Measurements from ENCODE around the gene DISP2.

The DISP2 gene

GRCh38 chr15:40330368-40330836 is 27.6 kb upstream of the DISP2 start:
- ChIA-PET POLR2A (no interaction called here), CTCF (no interaction called here)
- DNase-seq (ENCODE audit: extremely low spot score): no peak
- no peak for TF ChIP-seq PKNOX1 (IDR thresholded peaks at IDR 0.05)
- TF ChIP-seq FOXK2 (IDR thresholded peaks at IDR 0.05): no peak
- TF ChIP-seq ELF4 (IDR thresholded peaks at IDR 0.05): no peak
- no peak for TF ChIP-seq NFRKB (IDR thresholded peaks at IDR 0.05)
- TF ChIP-seq FOXM1 (IDR thresholded peaks at IDR 0.05; ENCODE audit: borderline replicate concordance): no peak
- TF ChIP-seq L3MBTL2 (conservative IDR thresholded peaks at IDR 0.05): no peak
- TF ChIP-seq TARDBP (IDR thresholded peaks at IDR 0.05): no peak
- no peak for TF ChIP-seq ARNT (IDR thresholded peaks at IDR 0.05)

DNA sequence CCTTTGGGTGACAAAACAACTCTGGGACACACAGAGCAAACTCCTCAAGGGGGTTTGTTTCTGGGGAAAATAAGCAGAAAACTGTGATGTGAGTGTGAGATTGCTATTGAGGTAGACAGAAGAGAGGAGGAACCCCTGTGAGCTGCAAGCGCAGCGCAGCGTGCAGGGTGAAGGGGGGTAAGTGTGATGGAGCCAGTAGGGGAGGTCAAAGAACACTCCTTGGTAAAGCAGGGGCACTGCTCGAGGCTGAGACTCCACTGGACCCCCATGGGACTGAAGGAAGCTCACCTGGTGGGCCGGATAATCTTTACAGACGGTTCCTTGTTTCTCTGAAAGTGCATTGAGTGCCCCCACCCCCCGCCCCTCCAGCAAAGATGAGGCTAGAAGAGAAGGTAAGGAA is 27.0 kb upstream of the DISP2 start:
- TF ChIP-seq ZNF384 (IDR thresholded peaks at IDR 0.05) (no peak), SP1 (IDR thresholded peaks at IDR 0.05) (no peak), LEF1 (IDR thresholded peaks at IDR 0.05; ENCODE audit: borderline replicate concordance) (no peak), NFRKB (IDR thresholded peaks at IDR 0.05) (no peak), FOXK2 (IDR thresholded peaks at IDR 0.05) (no peak), PKNOX1 (IDR thresholded peaks at IDR 0.05) (no peak), FOXM1 (IDR thresholded peaks at IDR 0.05; ENCODE audit: borderline replicate concordance) (no peak), L3MBTL2 (conservative IDR thresholded peaks at IDR 0.05) (no peak), HDGF (IDR thresholded peaks at IDR 0.05; ENCODE audit: borderline replicate concordance) (no peak), BHLHE40 (IDR thresholded peaks at IDR 0.05; ENCODE audit: borderline replicate concordance) (no peak), FOXA1 (IDR thresholded peaks at IDR 0.05) (no peak), TARDBP (IDR thresholded peaks at IDR 0.05) (no peak), ARNT (IDR thresholded peaks at IDR 0.05) (no peak), SUZ12 (IDR thresholded peaks at IDR 0.05) (no peak), ELF4 (IDR thresholded peaks at IDR 0.05) (no peak), CTBP1 (IDR thresholded peaks at IDR 0.05; ENCODE audit: borderline replicate concordance) (no peak)

DNA sequence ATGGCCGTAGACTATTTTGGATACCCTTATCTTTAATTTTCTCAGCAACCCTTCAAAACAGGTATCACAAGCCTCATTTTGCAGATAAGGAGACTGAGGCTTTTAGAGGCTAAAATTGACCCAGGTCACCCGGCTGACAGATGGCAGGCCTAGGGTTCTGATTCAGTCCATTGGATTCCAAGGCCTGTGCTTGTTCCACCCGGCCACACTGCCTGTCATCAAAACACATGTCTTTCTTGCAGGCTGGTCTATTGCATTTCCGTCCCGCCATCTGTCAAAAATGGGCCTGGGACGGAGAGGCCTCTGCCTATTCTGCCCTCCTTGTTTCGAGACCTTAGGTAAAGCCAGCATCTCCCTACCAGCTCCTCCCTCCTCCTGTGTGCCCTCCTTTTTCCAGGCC is 26.4 kb upstream of the DISP2 start:
- ChIA-PET POLR2A (no interaction called here), CTCF (interaction anchor here (1.1 kb wide), 1 partner anchor 9 kb away, joined by 3 read pairs; no protein-coding TSS in a partner anchor)
- DNase-seq (ENCODE audit: extremely low spot score): no peak
- TF ChIP-seq SP1 (IDR thresholded peaks at IDR 0.05): no peak
- no peak for TF ChIP-seq ARNT (IDR thresholded peaks at IDR 0.05)
- TF ChIP-seq ELF4 (IDR thresholded peaks at IDR 0.05): no peak
- no peak for TF ChIP-seq FOXM1 (IDR thresholded peaks at IDR 0.05; ENCODE audit: borderline replicate concordance)
- TF ChIP-seq FOXA1 (IDR thresholded peaks at IDR 0.05): no peak

More for the DNA sequence above, 27.0 kb upstream of the DISP2 start:
- no peak for DNase-seq (ENCODE audit: extremely low spot score)
- POLR2A ChIA-PET: no interaction called here
- CTCF ChIA-PET: interaction anchor here (1.1 kb wide), 1 partner anchor 8 kb away, joined by 3 read pairs; no protein-coding TSS in a partner anchor

DNA sequence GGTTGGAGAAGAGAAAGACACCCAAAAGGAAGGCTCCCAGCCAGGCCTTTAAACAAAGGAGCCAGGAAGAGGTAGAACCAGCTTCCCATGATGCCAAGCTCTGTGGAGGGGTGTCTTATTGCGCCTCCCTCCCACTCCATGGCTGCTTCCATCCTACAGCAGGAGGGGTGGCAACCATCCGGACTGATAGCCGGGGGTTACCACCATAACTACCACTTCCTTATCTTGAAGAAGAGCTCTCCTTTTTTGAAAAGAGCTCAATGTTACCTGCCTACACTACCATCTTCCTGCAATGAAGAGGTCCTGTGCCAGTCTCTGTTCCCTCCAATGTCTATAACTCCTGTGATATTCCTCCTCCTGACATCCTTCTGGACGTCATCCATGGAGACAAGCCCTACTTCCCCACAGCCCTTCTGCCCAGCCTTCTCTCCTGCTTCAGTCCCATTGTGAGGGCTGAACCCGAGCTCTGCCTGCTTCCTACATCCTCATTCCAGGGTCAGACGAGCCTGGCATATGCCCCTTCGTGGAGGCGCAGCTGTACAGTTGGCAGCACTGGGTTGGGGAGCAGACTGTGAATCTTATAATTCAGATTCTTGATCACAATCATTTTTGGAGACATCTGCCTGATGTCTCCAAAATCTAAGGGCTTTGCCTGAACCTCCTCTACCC is 25.8 kb upstream of the DISP2 start:
- no peak for DNase-seq (ENCODE audit: extremely low spot score)
- ChIA-PET POLR2A (no interaction called here), CTCF (interaction anchor here (1.1 kb wide), 1 partner anchor 9 kb away, joined by 3 read pairs; no protein-coding TSS in a partner anchor)
- TF ChIP-seq ELF4 (IDR thresholded peaks at IDR 0.05) (no peak), CTBP1 (IDR thresholded peaks at IDR 0.05; ENCODE audit: borderline replicate concordance) (no peak), SUZ12 (IDR thresholded peaks at IDR 0.05) (no peak), NFRKB (IDR thresholded peaks at IDR 0.05) (no peak), TARDBP (IDR thresholded peaks at IDR 0.05) (no peak), LEF1 (IDR thresholded peaks at IDR 0.05; ENCODE audit: borderline replicate concordance) (no peak), FOXK2 (IDR thresholded peaks at IDR 0.05) (no peak)

DNA sequence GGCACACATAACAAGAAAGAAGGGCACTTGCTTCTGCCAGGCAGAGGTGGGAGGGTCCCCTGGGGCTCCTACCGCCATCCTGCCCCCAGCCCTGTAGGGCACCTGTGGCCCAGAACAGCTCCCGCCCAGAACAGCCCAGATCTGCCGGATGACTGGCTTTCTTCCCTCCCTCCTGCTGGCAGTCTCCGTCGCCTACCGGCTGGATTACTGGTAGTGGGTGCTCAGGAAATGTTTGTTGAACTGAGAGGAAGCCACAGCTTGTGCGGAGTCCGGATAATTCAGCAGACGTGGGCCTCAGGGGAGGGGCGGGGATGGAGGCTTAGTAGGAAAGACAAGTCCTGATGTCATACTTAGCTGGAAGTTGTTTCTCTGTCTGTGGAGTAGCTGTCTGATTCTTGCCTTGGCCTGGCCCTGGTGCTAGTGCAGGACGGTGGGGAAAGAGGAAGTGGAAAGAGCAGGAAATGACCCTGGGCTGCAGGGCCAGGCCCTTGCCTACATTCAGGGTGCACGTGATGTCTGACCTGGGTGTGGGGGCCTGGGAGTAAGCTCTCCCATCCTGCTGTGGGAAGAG is 24.0 kb upstream of the DISP2 start:
- ChIA-PET CTCF (interaction anchor here (1.1 kb wide), 1 partner anchor 11 kb away, joined by 3 read pairs; no protein-coding TSS in a partner anchor), POLR2A (interaction anchor here (4.5 kb wide), 1 partner anchor 7 kb away, joined by 29 read pairs; no protein-coding TSS in a partner anchor)
- TF ChIP-seq FOXK2 (IDR thresholded peaks at IDR 0.05) (no peak), ZNF384 (IDR thresholded peaks at IDR 0.05) (no peak), FOXA1 (IDR thresholded peaks at IDR 0.05) (no peak), TARDBP (IDR thresholded peaks at IDR 0.05) (no peak), L3MBTL2 (conservative IDR thresholded peaks at IDR 0.05) (no peak), NFRKB (IDR thresholded peaks at IDR 0.05) (no peak), SP1 (IDR thresholded peaks at IDR 0.05) (no peak), LEF1 (IDR thresholded peaks at IDR 0.05; ENCODE audit: borderline replicate concordance) (no peak), HDGF (IDR thresholded peaks at IDR 0.05; ENCODE audit: borderline replicate concordance) (no peak), PKNOX1 (IDR thresholded peaks at IDR 0.05) (no peak), SUZ12 (IDR thresholded peaks at IDR 0.05) (no peak), ARNT (IDR thresholded peaks at IDR 0.05) (no peak), ELF4 (IDR thresholded peaks at IDR 0.05) (no peak), FOXM1 (IDR thresholded peaks at IDR 0.05; ENCODE audit: borderline replicate concordance) (no peak), CTBP1 (IDR thresholded peaks at IDR 0.05; ENCODE audit: borderline replicate concordance) (no peak), BHLHE40 (IDR thresholded peaks at IDR 0.05; ENCODE audit: borderline replicate concordance) (no peak)
- no peak for DNase-seq (ENCODE audit: extremely low spot score)

- no peak for DNase-seq (ENCODE audit: extremely low spot score)
- ChIA-PET CTCF (interaction anchor here (1.1 to 4.3 kb wide), 2 partner anchors 11 to 12 kb away, joined by 3 to 24 read pairs; partner anchors contain the start of gene INAFM2), POLR2A (interaction anchor here (4.5 kb wide), 1 partner anchor 8 kb away, joined by 29 read pairs; no protein-coding TSS in a partner anchor)
- TF ChIP-seq HDGF (IDR thresholded peaks at IDR 0.05; ENCODE audit: borderline replicate concordance): no peak
- TF ChIP-seq NFRKB (IDR thresholded peaks at IDR 0.05): no peak
- TF ChIP-seq ELF4 (IDR thresholded peaks at IDR 0.05): no peak
- no peak for TF ChIP-seq PKNOX1 (IDR thresholded peaks at IDR 0.05)
- no peak for TF ChIP-seq TARDBP (IDR thresholded peaks at IDR 0.05)
- TF ChIP-seq FOXK2 (IDR thresholded peaks at IDR 0.05): no peak
- TF ChIP-seq FOXM1 (IDR thresholded peaks at IDR 0.05; ENCODE audit: borderline replicate concordance): no peak
- TF ChIP-seq L3MBTL2 (conservative IDR thresholded peaks at IDR 0.05): no peak
- TF ChIP-seq BHLHE40 (IDR thresholded peaks at IDR 0.05; ENCODE audit: borderline replicate concordance): no peak
- TF ChIP-seq FOXA1 (IDR thresholded peaks at IDR 0.05): no peak
- TF ChIP-seq ZNF384 (IDR thresholded peaks at IDR 0.05): no peak
- TF ChIP-seq SP1 (IDR thresholded peaks at IDR 0.05): no peak
- TF ChIP-seq LEF1 (IDR thresholded peaks at IDR 0.05; ENCODE audit: borderline replicate concordance): no peak
- no peak for TF ChIP-seq SUZ12 (IDR thresholded peaks at IDR 0.05)
- TF ChIP-seq ARNT (IDR thresholded peaks at IDR 0.05): no peak
- no peak for TF ChIP-seq CTBP1 (IDR thresholded peaks at IDR 0.05; ENCODE audit: borderline replicate concordance)
Measured at GRCh38 chr15:40334541-40334940, 23.5 kb upstream of the DISP2 start.
